Neural progenitor cell (in vitro differentiated cells): ENCODE data around the gene STEAP1. TPM values are rescaled to one million over a fixed set of nuclear protein-coding genes. Genes with fewer than 3 reads are reported as not detected.
A peak's percentile ranks its signal among the peaks of the same experiment; 100 is the strongest.

ENCODE experiments used
- DNase-seq: peaks from one replicate; pipeline ENCODE4 v3.0.0-alpha.2; 2016; ENCODE audit warnings: low spot score
- H2AFZ ChIP-seq: fragments of 200-600 bp; sonication (generic); replicated peaks from 2 replicates; pipeline ENCODE4 v1.6.1; 2016; ENCODE audit warnings: antibody characterized with exemption
- H3F3A ChIP-seq: fragments of 200-600 bp; sonication (generic); 2 replicates; pipeline ENCODE4 v1.6.1; 2016; ENCODE audit warnings: antibody characterized with exemption, low read depth
- H3K27ac ChIP-seq: fragments of 200-600 bp; sonication (generic); 2 replicates; pipeline ENCODE4 v1.5.1; 2016; ENCODE audit warnings: mild to moderate bottlenecking
- H3K27me3 ChIP-seq: fragments of 200-600 bp; sonication (generic); 2 replicates; pipeline ENCODE4 v1.6.1; 2016; ENCODE audit warnings: mild to moderate bottlenecking, moderate library complexity
- H3K36me3 ChIP-seq: fragments of 200-600 bp; sonication (generic); 2 replicates; pipeline ENCODE4 v1.5.1; 2016
- H3K4me1 ChIP-seq: fragments of 200-600 bp; sonication (generic); 2 replicates; pipeline ENCODE4 v1.6.1; 2016; ENCODE audit warnings: mixed run types
- H3K4me2 ChIP-seq: fragments of 200-600 bp; sonication (generic); 2 replicates; pipeline ENCODE4 v1.6.1; 2016
- H3K4me3 ChIP-seq: fragments of 200-600 bp; sonication (generic); 2 replicates; pipeline ENCODE4 v1.5.1; 2016
- H3K79me2 ChIP-seq: fragments of 200-600 bp; sonication (generic); 2 replicates; pipeline ENCODE4 v1.6.1; 2016; ENCODE audit warnings: low read depth
- H3K9ac ChIP-seq: fragments of 200-600 bp; sonication (generic); 2 replicates; pipeline ENCODE4 v1.6.1; 2016
- H3K9me3 ChIP-seq: fragments of 200-600 bp; sonication (generic); 2 replicates; pipeline ENCODE4 v1.5.1; 2016; ENCODE audit warnings: low read depth
- H4K20me1 ChIP-seq: fragments of 200-600 bp; sonication (generic); 2 replicates; pipeline ENCODE4 v1.6.1; 2016; ENCODE audit warnings: low read depth
- H3K27ac Mint-ChIP-seq: 3 replicates; pipeline ENCODE4 v1.8.0; 2021; ENCODE audit warnings: mixed read lengths
- H3K27me3 Mint-ChIP-seq: 2 replicates; pipeline ENCODE4 v1.8.0; 2022; ENCODE audit warnings: low read depth, mild to moderate bottlenecking, inconsistent platforms, moderate library complexity, mixed read lengths; ENCODE audit not compliant: insufficient read depth
- H3K36me3 Mint-ChIP-seq: 3 replicates; pipeline ENCODE4 v1.8.0; 2021; ENCODE audit warnings: mixed read lengths
- H3K4me1 Mint-ChIP-seq: 3 replicates; pipeline ENCODE4 v1.8.0; 2021; ENCODE audit warnings: mixed read lengths
- H3K4me3 Mint-ChIP-seq: 3 replicates; pipeline ENCODE4 v1.8.0; 2021; ENCODE audit warnings: mild to moderate bottlenecking, moderate library complexity, mixed read lengths
- H3K9me3 Mint-ChIP-seq: 3 replicates; pipeline ENCODE4 v1.8.0; 2020; ENCODE audit warnings: mixed read lengths
- EZH2 ChIP-seq: fragments of 200-600 bp; sonication (generic); IDR thresholded peaks from 2 replicates; pipeline ENCODE4 v1.6.1; 2017; ENCODE audit warnings: antibody characterized with exemption, mild to moderate bottlenecking, moderate library complexity
- EZH2phosphoT487 ChIP-seq: fragments of 200-600 bp; sonication (generic); IDR thresholded peaks from 2 replicates; pipeline ENCODE4 v1.6.1; 2017; ENCODE audit warnings: antibody characterized with exemption
- total RNA-seq: library from RNA; depleted of rRNA; stranded (reverse); fragments of >200 nt; gene quantifications from 2 replicates; pipeline ENCODE4 v1.2.3, GENCODE V29; 2015; ENCODE audit warnings: low replicate concordance
- TF ChIP-seq, protein P1 (sequence below): fragments of 200-600 bp; sonication (generic); IDR thresholded peaks from 2 replicates; pipeline ENCODE4 v1.5.1; 2017; ENCODE audit warnings: antibody characterized with exemption, mild to moderate bottlenecking

The STEAP1 gene
- total RNA-seq, 1 donor from 2014 or later, result 2.3 TPM

DNA sequence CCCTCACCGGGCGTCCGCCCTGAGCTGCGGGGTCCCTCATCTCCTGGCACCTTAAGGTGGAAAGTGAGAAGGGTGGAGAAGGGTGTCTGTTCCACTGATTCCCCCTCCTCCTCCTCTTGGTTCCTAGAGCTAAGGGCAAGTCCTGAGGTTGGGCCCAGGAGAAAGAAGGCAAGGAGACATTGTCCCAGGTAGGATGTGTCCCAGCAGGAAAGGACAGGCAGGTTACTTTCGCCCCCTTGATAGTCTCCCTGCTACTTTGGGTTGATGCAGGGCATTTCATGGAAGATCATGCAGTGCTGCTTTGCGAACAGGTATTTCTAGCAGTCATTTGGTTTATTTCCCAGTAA lies 57.9 kb downstream of the STEAP1 start:
- Histone ChIP-seq H3K4me2 (peak overlapping the region; percentile 81), H3K4me3 (peak overlapping the region; percentile 79), H2AFZ (peak overlapping the region; percentile 89), H3K9me3 (no peaks in the 10 kb centered on the region), H3K9ac (peak overlapping the region; percentile 13), H3K27ac (no peak overlapping the region), H3K36me3 (no peaks in the 10 kb centered on the region), H3K27me3 (peaks cover 20% of the 10 kb centered on the region), H3K4me1 (peaks cover 20% of the 10 kb centered on the region), H4K20me1 (no peaks in the 10 kb centered on the region), H3K79me2 (peaks cover 9% of the 10 kb centered on the region), H3F3A (peaks cover 4% of the 10 kb centered on the region)
- H3K27ac Mint-ChIP-seq, result no peak overlapping the region
- peaks cover 3% of the 10 kb centered on the region for H3K27me3 Mint-ChIP-seq
- DNase-seq, result no peak
- TF ChIP-seq EZH2, result no peak
- TF ChIP-seq, protein P1, sequence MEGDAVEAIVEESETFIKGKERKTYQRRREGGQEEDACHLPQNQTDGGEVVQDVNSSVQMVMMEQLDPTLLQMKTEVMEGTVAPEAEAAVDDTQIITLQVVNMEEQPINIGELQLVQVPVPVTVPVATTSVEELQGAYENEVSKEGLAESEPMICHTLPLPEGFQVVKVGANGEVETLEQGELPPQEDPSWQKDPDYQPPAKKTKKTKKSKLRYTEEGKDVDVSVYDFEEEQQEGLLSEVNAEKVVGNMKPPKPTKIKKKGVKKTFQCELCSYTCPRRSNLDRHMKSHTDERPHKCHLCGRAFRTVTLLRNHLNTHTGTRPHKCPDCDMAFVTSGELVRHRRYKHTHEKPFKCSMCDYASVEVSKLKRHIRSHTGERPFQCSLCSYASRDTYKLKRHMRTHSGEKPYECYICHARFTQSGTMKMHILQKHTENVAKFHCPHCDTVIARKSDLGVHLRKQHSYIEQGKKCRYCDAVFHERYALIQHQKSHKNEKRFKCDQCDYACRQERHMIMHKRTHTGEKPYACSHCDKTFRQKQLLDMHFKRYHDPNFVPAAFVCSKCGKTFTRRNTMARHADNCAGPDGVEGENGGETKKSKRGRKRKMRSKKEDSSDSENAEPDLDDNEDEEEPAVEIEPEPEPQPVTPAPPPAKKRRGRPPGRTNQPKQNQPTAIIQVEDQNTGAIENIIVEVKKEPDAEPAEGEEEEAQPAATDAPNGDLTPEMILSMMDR, result no peak
- TF ChIP-seq EZH2phosphoT487, result no peak
- H3K4me1 Mint-ChIP-seq, result peaks cover 12% of the 10 kb centered on the region
- peak overlapping the region; percentile 86 for H3K4me3 Mint-ChIP-seq
- H3K9me3 Mint-ChIP-seq, result no peaks in the 10 kb centered on the region
- no peaks in the 10 kb centered on the region for H3K36me3 Mint-ChIP-seq

DNA sequence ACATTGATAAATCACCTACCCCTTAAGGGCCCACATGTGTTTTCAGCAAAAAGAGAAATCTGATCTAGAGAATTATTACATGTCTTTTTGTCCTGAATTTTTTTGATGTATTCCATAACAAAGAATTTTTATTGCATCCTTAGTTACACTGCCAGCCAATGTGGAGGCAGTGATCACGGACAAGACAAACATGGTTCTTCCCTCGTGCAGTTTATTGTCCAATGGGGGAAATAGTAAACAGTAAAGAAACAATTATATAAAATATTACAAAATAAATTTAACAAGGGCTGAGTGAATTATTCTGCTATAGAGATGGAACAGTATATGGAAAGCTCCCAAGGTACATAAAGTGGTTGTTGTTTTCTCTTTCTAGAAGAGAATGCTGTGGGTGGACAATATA lies 59.3 kb downstream of the STEAP1 start:
- Histone ChIP-seq H3K27ac (no peak overlapping the region), H3K36me3 (no peaks in the 10 kb centered on the region), H3K4me3 (no peak overlapping the region), H3F3A (peaks cover 4% of the 10 kb centered on the region), H2AFZ (no peak overlapping the region), H3K4me1 (peaks cover 20% of the 10 kb centered on the region), H4K20me1 (no peaks in the 10 kb centered on the region), H3K4me2 (peak overlapping the region; percentile 81), H3K9me3 (no peaks in the 10 kb centered on the region), H3K27me3 (peaks cover 20% of the 10 kb centered on the region), H3K79me2 (peaks cover 15% of the 10 kb centered on the region), H3K9ac (no peak overlapping the region)
- Mint-ChIP-seq H3K4me1 (peaks cover 12% of the 10 kb centered on the region), H3K27ac (no peak overlapping the region), H3K9me3 (no peaks in the 10 kb centered on the region), H3K36me3 (no peaks in the 10 kb centered on the region), H3K27me3 (peaks cover 3% of the 10 kb centered on the region), H3K4me3 (no peak overlapping the region)
- TF ChIP-seq EZH2phosphoT487 (no peak), EZH2 (no peak)
- TF ChIP-seq, protein P1, result no peak
- DNase-seq, result no peak

Other genes starting within 250 kb of the STEAP1 start
- gene STEAP2, start 57.3 kb downstream of the STEAP1 start, total RNA-seq, result 3.0 and 3.6 TPM in 2 replicates
- gene CFAP69, start 90.7 kb downstream of the STEAP1 start, total RNA-seq, result 2.2 and 4.8 TPM in 2 replicates
- gene FAM237B, start 166.8 kb downstream of the STEAP1 start, total RNA-seq, result not detected in 2 replicates
- gene GTPBP10, start 192.2 kb downstream of the STEAP1 start, total RNA-seq, result 14.5 and 29.9 TPM in 2 replicates
- 64.9 and 87.3 TPM in 2 replicates for gene CLDN12, start 249.0 kb downstream of the STEAP1 start, total RNA-seq